ENCODE results near the gene PLXNA2.

The PLXNA2 gene

GRCh38 chr1:208265122-208265469 lies 20.9 kb upstream of the PLXNA2 start:
- CTCF ChIA-PET = no interaction called here

GRCh38 chr1:208264469-208265121 lies 20.4 kb upstream of the PLXNA2 start:
- no peak overlapping the region for H3K27ac ChIP-seq (ENCODE audit: insufficient read depth in 1 of 2, low read depth in 1 of 2, low read length in 2 of 2, poor library complexity in 1 of 2, severe bottlenecking in 2 of 2)
- H3K4me3 ChIP-seq (ENCODE audit: control insufficient read depth in 1 of 7, extremely low read depth in 1 of 7, insufficient read depth in 4 of 7, low read depth in 2 of 7, low read length in 6 of 7) = no peak overlapping the region
- H3K27me3 ChIP-seq (replicated peaks in 2 of 5; ENCODE audit: control insufficient read depth in 4 of 5, insufficient read depth in 5 of 5, low read length in 4 of 5) = peaks cover 0 to 27% (median 3%) of the 10 kb centered on the region in 5 experiments
- H3K4me1 ChIP-seq (ENCODE audit: control extremely low read depth in 1 of 4, control insufficient read depth in 4 of 4, insufficient read depth in 4 of 4, low read length in 3 of 4) = no peaks in the 10 kb centered on the region
- no peaks in the 10 kb centered on the region for H3K36me3 ChIP-seq (ENCODE audit: control insufficient read depth in 4 of 4, insufficient read depth in 4 of 4, low read length in 3 of 4)
- POLR2A ChIA-PET = no interaction called here
- DNase-seq = no peak
- peaks cover 0 to 4% (median 0%) of the 10 kb centered on the region in 5 experiments for H3K9me3 ChIP-seq (ENCODE audit: control extremely low read depth in 1 of 5, control insufficient read depth in 4 of 5, insufficient read depth in 2 of 5, low read depth in 1 of 5, low read length in 4 of 5)
- CTCF ChIA-PET = interaction anchor here (1.2 kb wide), 1 partner anchor 941 kb away, joined by 4 read pairs; no protein-coding TSS in a partner anchor
- WGBS (ENCODE audit: insufficient coverage) = 92% methylated on average over 2 of the region's 2 CpGs

More at GRCh38 chr1:208265122-208265469, 20.9 kb upstream of the PLXNA2 start:
- no peak for DNase-seq
- no peaks in the 10 kb centered on the region for H3K4me1 ChIP-seq (ENCODE audit: control extremely low read depth in 1 of 4, control insufficient read depth in 4 of 4, insufficient read depth in 4 of 4, low read length in 3 of 4)
- H3K4me3 ChIP-seq (ENCODE audit: control insufficient read depth in 1 of 7, extremely low read depth in 1 of 7, insufficient read depth in 4 of 7, low read depth in 2 of 7, low read length in 6 of 7) = no peak overlapping the region
- H3K27me3 ChIP-seq (replicated peaks in 2 of 5; ENCODE audit: control insufficient read depth in 4 of 5, insufficient read depth in 5 of 5, low read length in 4 of 5) = peaks cover 0 to 32% (median 4%) of the 10 kb centered on the region in 5 experiments
- POLR2A ChIA-PET = no interaction called here
- no peaks in the 10 kb centered on the region for H3K36me3 ChIP-seq (ENCODE audit: control insufficient read depth in 4 of 4, insufficient read depth in 4 of 4, low read length in 3 of 4)
- WGBS (ENCODE audit: insufficient coverage) = 86% methylated on average over 2 of the region's 2 CpGs
- peaks cover 0 to 4% (median 0%) of the 10 kb centered on the region in 5 experiments for H3K9me3 ChIP-seq (ENCODE audit: control extremely low read depth in 1 of 5, control insufficient read depth in 4 of 5, insufficient read depth in 2 of 5, low read depth in 1 of 5, low read length in 4 of 5)
- H3K27ac ChIP-seq (ENCODE audit: insufficient read depth in 1 of 2, low read depth in 1 of 2, low read length in 2 of 2, poor library complexity in 1 of 2, severe bottlenecking in 2 of 2) = no peak overlapping the region

- WGBS (ENCODE audit: insufficient coverage) = 88% methylated on average over 4 of the region's 4 CpGs
- Histone ChIP-seq H3K27me3 (replicated peaks in 2 of 5; ENCODE audit: control insufficient read depth in 4 of 5, insufficient read depth in 5 of 5, low read length in 4 of 5) (peaks cover 0 to 7% (median 0%) of the 10 kb centered on the region in 5 experiments), H3K36me3 (ENCODE audit: control insufficient read depth in 4 of 4, insufficient read depth in 4 of 4, low read length in 3 of 4) (no peaks in the 10 kb centered on the region), H3K27ac (ENCODE audit: insufficient read depth in 1 of 2, low read depth in 1 of 2, low read length in 2 of 2, poor library complexity in 1 of 2, severe bottlenecking in 2 of 2) (no peak overlapping the region), H3K4me1 (ENCODE audit: control extremely low read depth in 1 of 4, control insufficient read depth in 4 of 4, insufficient read depth in 4 of 4, low read length in 3 of 4) (no peaks in the 10 kb centered on the region), H3K9me3 (ENCODE audit: control extremely low read depth in 1 of 5, control insufficient read depth in 4 of 5, insufficient read depth in 2 of 5, low read depth in 1 of 5, low read length in 4 of 5) (peaks cover 0 to 4% (median 0%) of the 10 kb centered on the region in 5 experiments), H3K4me3 (ENCODE audit: control insufficient read depth in 1 of 7, extremely low read depth in 1 of 7, insufficient read depth in 4 of 7, low read depth in 2 of 7, low read length in 6 of 7) (no peak overlapping the region)
- ChIA-PET CTCF (interaction anchor here (1.1 kb wide), 1 partner anchor 9 kb away, joined by 3 read pairs; no protein-coding TSS in a partner anchor), POLR2A (no interaction called here)
- DNase-seq = no peak
Observed at GRCh38 chr1:208261874-208262273, 17.7 kb upstream of the PLXNA2 start.

- Histone ChIP-seq H3K4me1 (ENCODE audit: control extremely low read depth in 1 of 4, control insufficient read depth in 4 of 4, insufficient read depth in 4 of 4, low read length in 3 of 4) (no peaks in the 10 kb centered on the region), H3K4me3 (ENCODE audit: control insufficient read depth in 1 of 7, extremely low read depth in 1 of 7, insufficient read depth in 4 of 7, low read depth in 2 of 7, low read length in 6 of 7) (no peak overlapping the region), H3K27ac (ENCODE audit: insufficient read depth in 1 of 2, low read depth in 1 of 2, low read length in 2 of 2, poor library complexity in 1 of 2, severe bottlenecking in 2 of 2) (no peak overlapping the region), H3K27me3 (replicated peaks in 2 of 5; ENCODE audit: control insufficient read depth in 4 of 5, insufficient read depth in 5 of 5, low read length in 4 of 5) (peaks cover 0 to 7% (median 0%) of the 10 kb centered on the region in 5 experiments), H3K36me3 (ENCODE audit: control insufficient read depth in 4 of 4, insufficient read depth in 4 of 4, low read length in 3 of 4) (no peaks in the 10 kb centered on the region), H3K9me3 (ENCODE audit: control extremely low read depth in 1 of 5, control insufficient read depth in 4 of 5, insufficient read depth in 2 of 5, low read depth in 1 of 5, low read length in 4 of 5) (peaks cover 0 to 4% (median 0%) of the 10 kb centered on the region in 5 experiments)
- no peak for DNase-seq
- ChIA-PET CTCF (interaction anchor here (1.5 kb wide), 1 partner anchor 13 kb away, joined by 5 read pairs; no protein-coding TSS in a partner anchor), POLR2A (no interaction called here)
- 97% methylated on average over 3 of the region's 3 CpGs for WGBS (ENCODE audit: insufficient coverage)
Observed at GRCh38 chr1:208258277-208258676, 14.1 kb upstream of the PLXNA2 start.

GRCh38 chr1:208257351-208257750 lies 13.2 kb upstream of the PLXNA2 start:
- ChIA-PET POLR2A (no interaction called here), CTCF (no interaction called here)
- Histone ChIP-seq H3K36me3 (ENCODE audit: control insufficient read depth in 4 of 4, insufficient read depth in 4 of 4, low read length in 3 of 4) (no peaks in the 10 kb centered on the region), H3K27ac (ENCODE audit: insufficient read depth in 1 of 2, low read depth in 1 of 2, low read length in 2 of 2, poor library complexity in 1 of 2, severe bottlenecking in 2 of 2) (no peak overlapping the region), H3K9me3 (ENCODE audit: control extremely low read depth in 1 of 5, control insufficient read depth in 4 of 5, insufficient read depth in 2 of 5, low read depth in 1 of 5, low read length in 4 of 5) (peaks cover 0 to 4% (median 0%) of the 10 kb centered on the region in 5 experiments), H3K4me3 (ENCODE audit: control insufficient read depth in 1 of 7, extremely low read depth in 1 of 7, insufficient read depth in 4 of 7, low read depth in 2 of 7, low read length in 6 of 7) (no peak overlapping the region), H3K27me3 (replicated peaks in 2 of 5; ENCODE audit: control insufficient read depth in 4 of 5, insufficient read depth in 5 of 5, low read length in 4 of 5) (peaks cover 0 to 7% (median 0%) of the 10 kb centered on the region in 5 experiments), H3K4me1 (ENCODE audit: control extremely low read depth in 1 of 4, control insufficient read depth in 4 of 4, insufficient read depth in 4 of 4, low read length in 3 of 4) (no peaks in the 10 kb centered on the region)
- no peak for DNase-seq
- 50% methylated on average over 1 of the region's 6 CpGs for WGBS (ENCODE audit: insufficient coverage)

- 85% methylated on average over 3 of the region's 7 CpGs for WGBS (ENCODE audit: insufficient coverage)
- H3K27ac ChIP-seq (ENCODE audit: insufficient read depth in 1 of 2, low read depth in 1 of 2, low read length in 2 of 2, poor library complexity in 1 of 2, severe bottlenecking in 2 of 2) = no peak overlapping the region
- peaks cover 0 to 7% (median 0%) of the 10 kb centered on the region in 5 experiments for H3K27me3 ChIP-seq (replicated peaks in 2 of 5; ENCODE audit: control insufficient read depth in 4 of 5, insufficient read depth in 5 of 5, low read length in 4 of 5)
- no peak for DNase-seq
- ChIA-PET CTCF (no interaction called here), POLR2A (no interaction called here)
- H3K36me3 ChIP-seq (ENCODE audit: control insufficient read depth in 4 of 4, insufficient read depth in 4 of 4, low read length in 3 of 4) = no peaks in the 10 kb centered on the region
- peaks cover 0 to 4% (median 0%) of the 10 kb centered on the region in 5 experiments for H3K9me3 ChIP-seq (ENCODE audit: control extremely low read depth in 1 of 5, control insufficient read depth in 4 of 5, insufficient read depth in 2 of 5, low read depth in 1 of 5, low read length in 4 of 5)
- H3K4me1 ChIP-seq (ENCODE audit: control extremely low read depth in 1 of 4, control insufficient read depth in 4 of 4, insufficient read depth in 4 of 4, low read length in 3 of 4) = no peaks in the 10 kb centered on the region
- H3K4me3 ChIP-seq (ENCODE audit: control insufficient read depth in 1 of 7, extremely low read depth in 1 of 7, insufficient read depth in 4 of 7, low read depth in 2 of 7, low read length in 6 of 7) = no peak overlapping the region
Observed at GRCh38 chr1:208256556-208256955, 12.4 kb upstream of the PLXNA2 start.

GRCh38 chr1:208256091-208256490 lies 11.9 kb upstream of the PLXNA2 start:
- H3K4me3 ChIP-seq (ENCODE audit: control insufficient read depth in 1 of 7, extremely low read depth in 1 of 7, insufficient read depth in 4 of 7, low read depth in 2 of 7, low read length in 6 of 7) = no peak overlapping the region
- POLR2A ChIA-PET = no interaction called here
- peaks cover 0 to 4% (median 0%) of the 10 kb centered on the region in 5 experiments for H3K9me3 ChIP-seq (ENCODE audit: control extremely low read depth in 1 of 5, control insufficient read depth in 4 of 5, insufficient read depth in 2 of 5, low read depth in 1 of 5, low read length in 4 of 5)
- H3K4me1 ChIP-seq (ENCODE audit: control extremely low read depth in 1 of 4, control insufficient read depth in 4 of 4, insufficient read depth in 4 of 4, low read length in 3 of 4) = no peaks in the 10 kb centered on the region
- H3K27ac ChIP-seq (ENCODE audit: insufficient read depth in 1 of 2, low read depth in 1 of 2, low read length in 2 of 2, poor library complexity in 1 of 2, severe bottlenecking in 2 of 2) = no peak overlapping the region
- no CpG with 5 or more reads among the region's 1 CpG for WGBS (ENCODE audit: insufficient coverage)
- no peaks in the 10 kb centered on the region for H3K36me3 ChIP-seq (ENCODE audit: control insufficient read depth in 4 of 4, insufficient read depth in 4 of 4, low read length in 3 of 4)
- CTCF ChIA-PET = no interaction called here
- no peak for DNase-seq
- peaks cover 0 to 7% (median 0%) of the 10 kb centered on the region in 5 experiments for H3K27me3 ChIP-seq (replicated peaks in 2 of 5; ENCODE audit: control insufficient read depth in 4 of 5, insufficient read depth in 5 of 5, low read length in 4 of 5)

All from common myeloid progenitor, CD34-positive (primary cell).